NCI-H774 (cell line): ENCODE measurements around the gene PACSIN2.
"Not testable (repeated sequence)": the region's sequence is repeated elsewhere in the genome, so short reads cannot be mapped to it uniquely, and the experiment has no call there.

Experiments used
- DNase-seq: peaks from one replicate; lab custom pipeline; 2025; lab: John Stamatoyannopoulos, UW

PACSIN2 gene

GRCh38 chr22:42992092-42992491, 22.9 kb downstream of the PACSIN2 start:
- DNase-seq = no peak

GRCh38 chr22:42991010-42991651, 23.8 kb downstream of the PACSIN2 start:
- no peak for DNase-seq

GRCh38 chr22:42990131-42990838, 24.7 kb downstream of the PACSIN2 start:
- DNase-seq = no peak

GRCh38 chr22:42986115-42986514, 28.8 kb downstream of the PACSIN2 start:
- DNase-seq = no peak

GRCh38 chr22:42985531-42985905, 29.4 kb downstream of the PACSIN2 start:
- DNase-seq = no peak

- no peak for DNase-seq
Measured at GRCh38 chr22:42984814-42985530, 30.0 kb downstream of the PACSIN2 start.

- DNase-seq = no peak
Measured at GRCh38 chr22:42984397-42984796, 30.6 kb downstream of the PACSIN2 start.

GRCh38 chr22:42983470-42983869, 31.5 kb downstream of the PACSIN2 start:
- DNase-seq = no peak

GRCh38 chr22:42979606-42980005, 35.3 kb downstream of the PACSIN2 start:
- DNase-seq = no peak

- DNase-seq = no peak
Measured at GRCh38 chr22:42978453-42979103, 36.4 kb downstream of the PACSIN2 start.

GRCh38 chr22:42977569-42977968, 37.4 kb downstream of the PACSIN2 start:
- no peak for DNase-seq

GRCh38 chr22:42976217-42976933, 38.6 kb downstream of the PACSIN2 start:
- DNase-seq = no peak

GRCh38 chr22:42974223-42974622, 40.7 kb downstream of the PACSIN2 start:
- DNase-seq = no peak

- no peak for DNase-seq
Measured at GRCh38 chr22:42973536-42973881, 41.4 kb downstream of the PACSIN2 start.

GRCh38 chr22:42972649-42973535, 42.1 kb downstream of the PACSIN2 start:
- no peak for DNase-seq

GRCh38 chr22:42971473-42971860, 43.5 kb downstream of the PACSIN2 start:
- DNase-seq = not testable (repeated sequence)

GRCh38 chr22:42970029-42970428, 44.9 kb downstream of the PACSIN2 start:
- DNase-seq = no peak

- DNase-seq = no peak
Measured at GRCh38 chr22:42969348-42969975, 45.5 kb downstream of the PACSIN2 start.

GRCh38 chr22:42967933-42968332, 47.0 kb downstream of the PACSIN2 start:
- no peak for DNase-seq

- DNase-seq = no peak
Measured at GRCh38 chr22:42967005-42967404, 47.9 kb downstream of the PACSIN2 start.

- DNase-seq = no peak
Measured at GRCh38 chr22:42966497-42966896, 48.5 kb downstream of the PACSIN2 start.
